Stimulated activated CD8-positive, alpha-beta memory T cell treated with anti-CD3 and anti-CD28 coated beads, Interleukin-4, amount 100 ng/mL, for 1 hour (primary cell): ENCODE measurements around the gene PARVG.
"Not testable (repeated sequence)": the region's sequence is repeated elsewhere in the genome, so short reads cannot be mapped to it uniquely, and the experiment has no call there.

Source experiments
- DNase-seq, 2 donors: peaks; one replicate each; pipeline ENCODE4 v3.0.0-alpha.2; 2020; ENCODE audit warnings: low read depth in 2 of 2, low spot score in 1 of 2

PARVG gene

GRCh38 chr22:44211946-44212930 is 31.5 kb downstream of the PARVG start:
- DNase-seq = no peak

GRCh38 chr22:44212936-44213335 is 32.2 kb downstream of the PARVG start:
- no peak for DNase-seq

- DNase-seq = no peak
Observed at GRCh38 chr22:44213489-44214043, 32.8 kb downstream of the PARVG start.

GRCh38 chr22:44214187-44214586 is 33.5 kb downstream of the PARVG start:
- no peak for DNase-seq

DNA sequence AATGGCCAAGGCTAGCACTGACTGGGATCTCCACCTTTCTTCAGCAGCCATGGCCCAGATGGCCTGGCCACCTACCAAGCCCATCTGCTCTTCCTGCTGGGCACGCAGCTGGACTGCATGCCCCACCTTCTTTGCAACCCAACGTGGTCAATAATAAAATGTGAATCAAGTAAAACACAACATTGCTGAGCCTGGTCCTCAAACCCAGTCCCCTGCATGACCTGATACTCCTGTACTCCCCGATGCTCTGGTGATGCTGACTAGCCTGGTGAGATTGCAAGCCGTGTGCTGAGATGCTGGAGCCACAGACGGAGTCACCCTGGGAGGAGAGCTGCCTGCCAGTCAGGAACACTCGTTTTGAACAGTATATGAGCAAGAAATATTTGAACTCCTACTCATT is 34.0 kb downstream of the PARVG start:
- no peak for DNase-seq

GRCh38 chr22:44215287-44215686 is 34.6 kb downstream of the PARVG start:
- DNase-seq = no peak

DNA sequence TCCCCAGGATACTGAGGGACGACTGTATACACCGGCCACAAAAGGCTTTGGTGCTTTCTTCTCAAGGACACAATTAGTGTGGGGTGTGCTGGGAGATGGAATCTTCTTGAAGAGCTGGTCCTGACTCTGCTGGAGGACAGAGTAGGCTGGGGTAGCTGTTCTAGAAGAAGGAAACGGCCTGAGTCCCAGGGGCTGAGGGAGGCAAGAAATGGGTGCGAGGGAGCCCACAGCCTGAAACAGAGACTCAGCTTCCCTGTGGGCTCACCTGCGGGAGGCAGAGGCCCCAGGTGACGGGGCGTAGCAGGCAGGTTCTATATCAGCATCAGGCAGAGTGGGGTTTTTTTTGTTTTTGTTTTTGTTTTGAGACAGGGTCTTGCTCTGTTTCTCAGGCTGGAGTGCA is 36.6 kb downstream of the PARVG start:
- no peak for DNase-seq

- no peak for DNase-seq
Observed at GRCh38 chr22:44218071-44218470, 37.3 kb downstream of the PARVG start.

GRCh38 chr22:44219101-44219870 is 38.6 kb downstream of the PARVG start:
- no peak for DNase-seq

GRCh38 chr22:44220727-44221680 is 40.3 kb downstream of the PARVG start:
- DNase-seq = no peak

GRCh38 chr22:44221710-44222475 is 41.2 kb downstream of the PARVG start:
- DNase-seq = no peak

- no peak for DNase-seq
Observed at GRCh38 chr22:44224166-44224565, 43.4 kb downstream of the PARVG start.

GRCh38 chr22:44225091-44225689 is 44.5 kb downstream of the PARVG start:
- DNase-seq = no peak

DNA sequence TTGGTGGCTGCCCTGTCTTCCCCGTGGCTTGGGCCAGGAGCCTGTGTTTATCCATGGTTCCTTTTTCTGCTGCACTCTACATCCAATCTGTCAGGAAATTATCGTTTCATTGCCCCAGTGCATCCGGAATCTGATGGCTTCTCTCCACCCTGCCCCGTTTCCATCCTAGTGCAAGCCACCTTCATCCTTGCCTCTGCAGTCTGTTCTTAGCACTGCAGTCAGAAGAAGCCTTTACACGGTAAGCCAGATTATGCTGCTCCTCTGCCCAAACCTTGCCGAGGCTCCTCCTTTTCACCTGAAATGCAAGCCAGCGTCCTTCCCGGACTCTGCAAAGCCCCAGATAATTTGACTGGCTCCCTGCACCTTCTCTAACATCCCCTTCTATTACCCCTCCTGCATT is 45.1 kb downstream of the PARVG start:
- DNase-seq = no peak

DNA sequence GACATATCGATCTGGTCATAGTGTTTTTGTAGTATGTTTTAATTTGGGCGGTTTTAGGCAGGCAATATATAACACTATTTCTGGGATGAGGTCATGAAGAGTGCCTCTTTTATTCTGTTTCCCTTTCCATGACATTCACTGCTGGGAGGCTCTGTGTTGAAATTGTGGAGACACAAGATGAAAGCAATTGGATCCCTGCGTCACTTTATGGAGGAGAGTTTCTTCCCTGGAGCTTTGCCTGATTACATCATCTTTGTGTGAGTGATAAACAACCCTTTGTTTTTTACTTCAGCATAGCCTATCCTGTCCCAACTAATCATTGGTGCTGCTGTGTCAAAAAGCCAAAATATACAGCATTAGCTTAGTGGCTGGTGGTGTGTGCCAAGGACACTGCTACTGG is 48.6 kb downstream of the PARVG start:
- DNase-seq = no peak

- no peak for DNase-seq
Observed at GRCh38 chr22:44229809-44230208, 49.1 kb downstream of the PARVG start.

DNA sequence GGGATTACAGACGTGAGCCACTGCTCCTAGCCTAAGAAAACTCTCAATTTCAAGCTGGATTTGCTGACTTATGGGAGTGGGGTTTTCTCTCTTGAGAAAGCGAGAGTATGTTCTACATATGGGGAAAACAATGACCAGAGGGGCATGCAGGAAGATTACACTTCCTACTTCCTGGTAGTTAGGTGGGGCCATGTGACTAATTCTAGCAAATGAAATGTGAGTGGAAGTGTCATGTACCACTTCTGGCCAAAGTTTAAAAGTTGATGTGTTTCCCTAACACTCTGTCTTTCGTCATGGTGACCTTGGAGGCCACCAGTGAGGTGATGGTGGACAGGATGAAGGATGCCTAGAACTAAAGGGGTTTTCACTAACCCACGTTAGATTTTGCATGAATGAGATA is 50.5 kb downstream of the PARVG start:
- no peak for DNase-seq

DNA sequence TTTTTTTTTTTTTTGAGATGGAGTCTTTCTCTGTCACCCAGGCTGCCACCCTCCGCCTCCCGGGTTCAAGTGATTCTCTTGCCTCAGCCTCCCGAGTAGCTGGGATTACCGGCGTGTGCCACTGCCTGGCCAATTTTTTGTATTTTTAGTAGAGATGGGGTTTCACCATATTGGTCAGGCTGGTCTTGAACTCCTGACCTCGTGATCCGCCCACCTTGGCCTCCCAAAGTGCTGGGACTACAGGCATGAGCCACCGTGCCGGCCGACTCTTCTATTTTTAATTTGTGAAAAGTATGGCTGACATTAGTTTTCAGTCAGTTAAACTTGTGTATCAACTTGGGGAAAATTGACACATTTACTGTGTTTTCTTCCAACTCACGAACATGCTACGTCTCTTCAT is 53.6 kb downstream of the PARVG start:
- not testable (repeated sequence) for DNase-seq

DNA sequence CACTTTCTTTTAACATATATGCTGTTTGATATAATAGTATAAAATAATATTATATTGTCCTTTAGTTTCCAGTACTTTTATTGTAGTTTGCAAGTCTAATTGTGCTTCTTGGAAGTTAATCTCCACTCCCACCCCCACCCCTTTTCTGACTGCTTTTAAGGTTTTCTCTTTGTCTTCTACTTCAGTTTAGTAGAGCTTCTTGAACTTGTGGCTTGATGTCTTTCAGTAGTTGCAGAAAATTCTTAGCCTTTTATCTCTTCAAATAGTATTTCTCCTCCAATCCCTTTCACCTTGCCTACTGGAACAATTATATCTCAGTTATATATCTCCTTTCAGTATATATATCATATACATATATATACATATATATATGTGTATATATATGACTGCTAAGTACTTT is 56.6 kb downstream of the PARVG start:
- no peak for DNase-seq

DNA sequence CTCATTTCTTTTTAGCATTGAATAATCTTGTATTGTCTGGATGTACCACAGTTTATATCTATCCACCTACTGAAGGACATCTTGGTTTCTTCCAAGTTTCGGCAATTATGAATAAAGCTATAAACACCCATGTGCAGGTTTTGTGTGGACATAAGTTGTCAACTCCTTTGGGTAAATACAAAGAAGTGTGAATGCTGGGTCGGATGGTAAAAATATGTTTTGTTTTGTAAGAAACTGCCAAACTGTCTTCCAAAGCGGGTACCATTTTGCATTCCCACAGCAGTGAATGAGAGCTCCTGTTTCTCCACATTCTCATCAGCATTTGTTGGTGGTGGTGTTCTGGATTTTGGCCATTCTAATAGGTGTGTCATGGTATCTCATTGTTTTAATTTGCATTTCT is 60.4 kb downstream of the PARVG start:
- DNase-seq = not testable (repeated sequence)
